Activated effector memory CD4-positive, alpha-beta T cell treated with Interleukin-2 at 50 U/mL for 16 hours (primary cell): ENCODE measurements around the gene ANKRD11.

Experiments
- DNase-seq: peaks from one replicate; pipeline ENCODE4 v3.0.0-alpha.2; 2020

The ANKRD11 gene

GRCh38 chr16:89490439-89491237, at the start of gene ANKRD11:
ANKRD11 (minus strand) TSS chr16:89490561; CDS start chr16:89317019, 173,542 bp downstream.
- DNase-seq, result peak; percentile 98

- no peak for DNase-seq
Observed at GRCh38 chr16:89538286-89538685, 47.9 kb upstream of the ANKRD11 start.

- DNase-seq, result no peak
Observed at GRCh38 chr16:89537549-89537925, 47.2 kb upstream of the ANKRD11 start.

- DNase-seq, result no peak
Observed at GRCh38 chr16:89536886-89537548, 46.7 kb upstream of the ANKRD11 start.

- no peak for DNase-seq
Observed at GRCh38 chr16:89536371-89536770, 46.0 kb upstream of the ANKRD11 start.

- DNase-seq, result peak; percentile 30
Observed at GRCh38 chr16:89534252-89534756, 43.9 kb upstream of the ANKRD11 start.

GRCh38 chr16:89531821-89532526, 41.6 kb upstream of the ANKRD11 start:
- no peak for DNase-seq

- no peak for DNase-seq
Observed at GRCh38 chr16:89530401-89531381, 40.3 kb upstream of the ANKRD11 start.

- no peak for DNase-seq
Observed at GRCh38 chr16:89529097-89529496, 38.7 kb upstream of the ANKRD11 start.

- DNase-seq, result no peak
Observed at GRCh38 chr16:89525146-89525913, 35.0 kb upstream of the ANKRD11 start.

- DNase-seq, result no peak
Observed at GRCh38 chr16:89523680-89524344, 33.5 kb upstream of the ANKRD11 start.

GRCh38 chr16:89522287-89522686, 31.9 kb upstream of the ANKRD11 start:
- DNase-seq, result no peak

GRCh38 chr16:89519881-89520280, 29.5 kb upstream of the ANKRD11 start:
- DNase-seq, result no peak

- no peak for DNase-seq
Observed at GRCh38 chr16:89517128-89517527, 26.8 kb upstream of the ANKRD11 start.

- DNase-seq, result no peak
Observed at GRCh38 chr16:89512453-89512852, 22.1 kb upstream of the ANKRD11 start.

- no peak for DNase-seq
Observed at GRCh38 chr16:89511374-89511773, 21.0 kb upstream of the ANKRD11 start.

- no peak for DNase-seq
Observed at GRCh38 chr16:89510526-89510925, 20.2 kb upstream of the ANKRD11 start.

GRCh38 chr16:89507834-89508590, 17.7 kb upstream of the ANKRD11 start, which contains the start of gene SPG7:
SPG7 (plus strand) TSS chr16:89508403; CDS start chr16:89508418, 15 bp downstream.
- peak; percentile 91 for DNase-seq

GRCh38 chr16:89507214-89507833, 17.0 kb upstream of the ANKRD11 start:
- no peak for DNase-seq
